GM21447 (cell line): ENCODE data around the gene BUB3.
A peak's percentile ranks its signal among the peaks of the same experiment; 100 is the strongest.
"Not testable (repeated sequence)": the region's sequence is repeated elsewhere in the genome, so short reads cannot be mapped to it uniquely, and the experiment has no call there.

ENCODE experiments used
- ATAC-seq: cut with Tn5 transposase; IDR thresholded peaks from one replicate; pipeline ENCODE4 v1.9.1; 2021; ENCODE audit not compliant: unreplicated experiment

Gene BUB3

GRCh38 chr10:123153486-123154091 lies 613 bp upstream of the BUB3 start:
- no peak for ATAC-seq

GRCh38 chr10:123154711-123155505 lies 706 bp downstream of the BUB3 start:
- peak; percentile 53 for ATAC-seq

- no peak for ATAC-seq
Measured at GRCh38 chr10:123156078-123156477, 1.9 kb downstream of the BUB3 start.

GRCh38 chr10:123157210-123157609 lies 3.0 kb downstream of the BUB3 start:
- ATAC-seq, result no peak

- no peak for ATAC-seq
Measured at GRCh38 chr10:123158682-123159081, 4.5 kb downstream of the BUB3 start.

- no peak for ATAC-seq
Measured at GRCh38 chr10:123160311-123160980, 6.2 kb downstream of the BUB3 start.

GRCh38 chr10:123164319-123164718 lies 10.1 kb downstream of the BUB3 start:
- ATAC-seq, result no peak

- ATAC-seq, result no peak
Measured at GRCh38 chr10:123165445-123166072, 11.4 kb downstream of the BUB3 start.

GRCh38 chr10:123166618-123167017 lies 12.4 kb downstream of the BUB3 start:
- no peak for ATAC-seq

- no peak for ATAC-seq
Measured at GRCh38 chr10:123170961-123171360, 16.8 kb downstream of the BUB3 start.

GRCh38 chr10:123171616-123172015 lies 17.4 kb downstream of the BUB3 start:
- ATAC-seq, result not testable (repeated sequence)

- ATAC-seq, result no peak
Measured at GRCh38 chr10:123175389-123176387, 21.5 kb downstream of the BUB3 start.

GRCh38 chr10:123178390-123178789 lies 24.2 kb downstream of the BUB3 start:
- ATAC-seq, result not testable (repeated sequence)

- ATAC-seq, result no peak
Measured at GRCh38 chr10:123180101-123181090, 26.2 kb downstream of the BUB3 start.

GRCh38 chr10:123183724-123184123 lies 29.5 kb downstream of the BUB3 start:
- ATAC-seq, result no peak

- ATAC-seq, result no peak
Measured at GRCh38 chr10:123187781-123188180, 33.6 kb downstream of the BUB3 start.

GRCh38 chr10:123191886-123192285 lies 37.7 kb downstream of the BUB3 start:
- ATAC-seq, result no peak

GRCh38 chr10:123194056-123194455 lies 39.9 kb downstream of the BUB3 start:
- ATAC-seq, result no peak

GRCh38 chr10:123200531-123200930 lies 46.3 kb downstream of the BUB3 start:
- no peak for ATAC-seq
